Adipose tissue (tissue), 3 donors: ENCODE data around the gene LMBRD1. TPM values are rescaled to one million over a fixed set of nuclear protein-coding genes. Genes with fewer than 3 reads are reported as not detected.
A peak's percentile ranks its signal among the peaks of the same experiment; 100 is the strongest.
"Not testable (repeated sequence)": the region's sequence is repeated elsewhere in the genome, so short reads cannot be mapped to it uniquely, and the experiment has no call there.

Experiments
- H3K27ac ChIP-seq: one replicate; pipeline ENCODE4 v1.5.1; 2013; ENCODE audit warnings: low read depth, low read length
- WGBS, 3 donors: extraction: QIAGEN DNeasy Blood & Tissue Kit; methylation state at CpG; one replicate each; pipeline ENCODE4 v1.1.7; 2013; 5-methylcytosine and 5-hydroxymethylcytosine counted together
- polyA plus RNA-seq, 3 donors: library from polyadenylated mRNA; stranded (reverse); fragments of 200-250 nt; gene quantifications; one replicate each; pipeline ENCODE4 v1.2.3, GENCODE V29; 2013
- donor health status: healthy with polysubstance abuse.
- donor health status: Bipolar disorder and iron deficiency.
- donor health status: healthy.

LMBRD1 gene
- 10 to 100 TPM; 26.8 to 36.2 (median 34.4) TPM for polyA plus RNA-seq

GRCh38 chr6:69796642-69797390, at the start of gene LMBRD1:
Gene LMBRD1 (minus strand): TSS chr6:69797010. CDS start chr6:69796881, 129 bp downstream.
- H3K27ac ChIP-seq = peak within 1 kb of the TSS; percentile 13
- WGBS, 3 donors = 1% methylated on average over 38 to 39 of the region's 39 CpGs

GRCh38 chr6:69846312-69846711, 49.5 kb upstream of the LMBRD1 start:
- H3K27ac ChIP-seq = no peak overlapping the region
- 81 to 83% (median 82%) methylated on average over 2 of the region's 2 CpGs for WGBS, 3 donors

GRCh38 chr6:69843189-69843588, 46.4 kb upstream of the LMBRD1 start:
- H3K27ac ChIP-seq = no peak overlapping the region
- WGBS, 3 donors = 75 to 95% (median 75%) methylated on average over 1 of the region's 1 CpG

GRCh38 chr6:69841862-69842261, 45.1 kb upstream of the LMBRD1 start:
- WGBS, 3 donors = 75 to 91% (median 81%) methylated on average over 1 of the region's 1 CpG
- no peak overlapping the region for H3K27ac ChIP-seq

GRCh38 chr6:69835414-69836179, 38.8 kb upstream of the LMBRD1 start:
- 8 to 10% (median 10%) methylated on average over 5 of the region's 5 CpGs for WGBS, 3 donors
- H3K27ac ChIP-seq = no peak overlapping the region

- H3K27ac ChIP-seq = no peak overlapping the region
Measured at GRCh38 chr6:69832558-69832957, 35.7 kb upstream of the LMBRD1 start.

- WGBS, 3 donors = 29 to 66% (median 39%) methylated on average over 2 of the region's 2 CpGs
- H3K27ac ChIP-seq = no peak overlapping the region
Measured at GRCh38 chr6:69827276-69827893, 30.6 kb upstream of the LMBRD1 start.

GRCh38 chr6:69825904-69826303, 29.1 kb upstream of the LMBRD1 start:
- 59 to 95% (median 74%) methylated on average over 1 of the region's 1 CpG for WGBS, 3 donors

GRCh38 chr6:69824355-69824754, 27.5 kb upstream of the LMBRD1 start:
- WGBS, 3 donors = 77 to 89% (median 80%) methylated on average over 5 of the region's 5 CpGs
- not testable (repeated sequence) for H3K27ac ChIP-seq

More at GRCh38 chr6:69825904-69826303, 29.1 kb upstream of the LMBRD1 start:
- no peak overlapping the region for H3K27ac ChIP-seq

- no peak overlapping the region for H3K27ac ChIP-seq
- 49 to 91% (median 90%) methylated on average over 1 of the region's 1 CpG for WGBS, 3 donors
Measured at GRCh38 chr6:69820438-69820837, 23.6 kb upstream of the LMBRD1 start.

- 60 to 94% (median 93%) methylated on average over 1 of the region's 1 CpG for WGBS, 3 donors
Measured at GRCh38 chr6:69820018-69820417, 23.2 kb upstream of the LMBRD1 start.

GRCh38 chr6:69819138-69819537, 22.3 kb upstream of the LMBRD1 start:
- WGBS, 3 donors = 89 to 95% (median 95%) methylated on average over 4 of the region's 4 CpGs
- no peak overlapping the region for H3K27ac ChIP-seq

More at GRCh38 chr6:69820018-69820417, 23.2 kb upstream of the LMBRD1 start:
- H3K27ac ChIP-seq = no peak overlapping the region

- WGBS, 3 donors = 63 to 97% (median 92%) methylated on average over 2 of the region's 2 CpGs
- no peak overlapping the region for H3K27ac ChIP-seq
Measured at GRCh38 chr6:69818223-69818930, 21.6 kb upstream of the LMBRD1 start.

GRCh38 chr6:69817358-69817757, 20.5 kb upstream of the LMBRD1 start:
- H3K27ac ChIP-seq = no peak overlapping the region

GRCh38 chr6:69816569-69816968, 19.8 kb upstream of the LMBRD1 start:
- WGBS, 3 donors = 50 to 85% (median 52%) methylated on average over 3 of the region's 3 CpGs
- H3K27ac ChIP-seq = no peak overlapping the region

- H3K27ac ChIP-seq = no peak overlapping the region
- WGBS, 3 donors = 93 to 100% (median 100%) methylated on average over 1 of the region's 1 CpG
Measured at GRCh38 chr6:69816026-69816425, 19.2 kb upstream of the LMBRD1 start.

GRCh38 chr6:69813508-69813907, 16.7 kb upstream of the LMBRD1 start:
- 53 to 68% (median 57%) methylated on average over 1 of the region's 1 CpG for WGBS, 3 donors
- no peak overlapping the region for H3K27ac ChIP-seq

GRCh38 chr6:69812746-69813427, 16.1 kb upstream of the LMBRD1 start:
- 52 to 69% (median 64%) methylated on average over 4 of the region's 4 CpGs for WGBS, 3 donors
- no peak overlapping the region for H3K27ac ChIP-seq
